HEK293 (cell line): Measurements from ENCODE around the gene TRIM7.

Experiments
- AEBP2 ChIP-seq: fragments of 450-650 bp; formaldehyde crosslinking; IDR thresholded peaks from 2 replicates; pipeline ENCODE4 v1.5.1; 2016; ENCODE audit warnings: missing biosample characterization, missing genetic modification characterization, borderline replicate concordance
- CTCF ChIP-seq: fragments of 450-650 bp; formaldehyde crosslinking; IDR thresholded peaks from 2 replicates; pipeline ENCODE4 v1.5.1; 2016; ENCODE audit warnings: missing biosample characterization, missing genetic modification characterization
- HOXC10 ChIP-seq: sonication (generic); formaldehyde crosslinking; IDR thresholded peaks from 2 replicates; pipeline ENCODE4 v1.8.1; 2023; ENCODE audit warnings: mild to moderate bottlenecking, missing genetic modification reagents
- PRDM4 ChIP-seq: fragments of 450-650 bp; formaldehyde crosslinking; IDR thresholded peaks from 2 replicates; pipeline ENCODE4 v1.5.1; 2017; ENCODE audit warnings: missing biosample characterization, missing genetic modification characterization
- SALL2 ChIP-seq: fragments of 450-650 bp; formaldehyde crosslinking; IDR thresholded peaks from 2 replicates; pipeline ENCODE4 v1.5.0; 2017; ENCODE audit warnings: missing biosample characterization, mild to moderate bottlenecking, missing genetic modification characterization, borderline replicate concordance
- ZBTB17 ChIP-seq: fragments of 450-650 bp; formaldehyde crosslinking; IDR thresholded peaks from 2 replicates; pipeline ENCODE4 v1.5.1; 2016; ENCODE audit warnings: missing biosample characterization, missing genetic modification characterization
- ZFP37 ChIP-seq: fragments of 450-650 bp; formaldehyde crosslinking; IDR thresholded peaks from 2 replicates; pipeline ENCODE4 v1.5.1; 2016; ENCODE audit warnings: missing biosample characterization, missing genetic modification characterization
- ZNF501 ChIP-seq: fragments of 450-650 bp; formaldehyde crosslinking; IDR thresholded peaks from 2 replicates; pipeline ENCODE4 v1.5.1; 2016; ENCODE audit warnings: missing biosample characterization, missing genetic modification characterization

- TF ChIP-seq CTCF (tag by site-specific recombination) (peak; percentile 55), SALL2 (no peak), ZNF501 (no peak), ZBTB17 (tag by site-specific recombination) (peak; percentile 81), AEBP2 (tag by site-specific recombination) (no peak), PRDM4 (tag by site-specific recombination) (no peak), ZFP37 (tag by site-specific recombination) (peak; percentile 59; the same call in 1 of the 2 replicates), HOXC10 (no peak)
Measured at GRCh38 chr5:181204113-181204825, 727 bp downstream of the TRIM7 start.
